HepG2 (cell line): Measurements from ENCODE around the gene VMA21. TPM values are rescaled to one million over a fixed set of nuclear protein-coding genes. Genes with fewer than 3 reads are reported as not detected.
A peak's percentile ranks its signal among the peaks of the same experiment; 100 is the strongest.

Experiments used
- ATM ChIP-seq: fragments of 450-650 bp; IDR thresholded peaks from 2 replicates; pipeline ENCODE4 v1.7.1; 2017; ENCODE audit warnings: mild to moderate bottlenecking, borderline replicate concordance
- HDAC2 ChIP-seq: sonication (generic); formaldehyde crosslinking; IDR thresholded peaks from 2 replicates; pipeline ENCODE4 v1.4.0; 2020; ENCODE audit warnings: missing genetic modification reagents
- HMG20A ChIP-seq: IDR thresholded peaks from 2 replicates; pipeline ENCODE4 v1.6.1; 2016; ENCODE audit warnings: borderline replicate concordance
- ISL2 ChIP-seq: sonication (generic); formaldehyde crosslinking; IDR thresholded peaks from 2 replicates; pipeline ENCODE4 v1.5.0; 2020; ENCODE audit warnings: missing genetic modification reagents
- KLF11 ChIP-seq: IDR thresholded peaks from 2 replicates; pipeline ENCODE4 v1.6.1; 2016; ENCODE audit warnings: missing compliant biosample characterization
- KLF12 ChIP-seq: sonication (generic); formaldehyde crosslinking; IDR thresholded peaks from 2 replicates; pipeline ENCODE4 v1.4.0; 2020; ENCODE audit warnings: missing genetic modification reagents, borderline replicate concordance
- MATR3 ChIP-seq: sonication (generic); formaldehyde crosslinking; IDR thresholded peaks from 2 replicates; pipeline ENCODE4 v1.4.0; 2020; ENCODE audit warnings: missing genetic modification reagents
- MED13 ChIP-seq: sonication (generic); formaldehyde crosslinking; IDR thresholded peaks from 2 replicates; pipeline ENCODE4 v1.5.0; 2020; ENCODE audit warnings: missing genetic modification reagents
- MIER3 ChIP-seq: IDR thresholded peaks from 2 replicates; pipeline ENCODE4 v1.6.1; 2016; ENCODE audit warnings: missing compliant biosample characterization, borderline replicate concordance
- MXI1 ChIP-seq: IDR thresholded peaks from 3 replicates; pipeline ENCODE4 v1.6.1; 2012; ENCODE audit warnings: low read depth, low read length, inconsistent platforms, borderline replicate concordance
- NCOA1 ChIP-seq: sonication (generic); formaldehyde crosslinking; IDR thresholded peaks from 2 replicates; pipeline ENCODE4 v1.9.0; 2021; ENCODE audit warnings: missing genetic modification reagents
- NR2F1 ChIP-seq, 2 experiments: fragments of 450-650 bp in 1 of 2; formaldehyde crosslinking in 1 of 2; IDR thresholded peaks; 2 replicates each; pipeline versions ENCODE4 v1.5.0 to v1.6.1; 2016 to 2020; ENCODE audit warnings: mild to moderate bottlenecking in 1 of 2, missing compliant biosample characterization in 1 of 2, missing genetic modification reagents in 1 of 2, moderate library complexity in 1 of 2
- NR3C1 ChIP-seq: sonication (generic); formaldehyde crosslinking; IDR thresholded peaks from 2 replicates; pipeline ENCODE4 v1.4.0; 2020; ENCODE audit warnings: missing genetic modification reagents
- RARG ChIP-seq: sonication (generic); formaldehyde crosslinking; IDR thresholded peaks from 2 replicates; pipeline ENCODE4 v1.4.0; 2020; ENCODE audit warnings: low read depth, mild to moderate bottlenecking, missing genetic modification reagents
- RXRA ChIP-seq: sonication (generic); formaldehyde crosslinking; IDR thresholded peaks from 2 replicates; pipeline ENCODE4 v1.5.1; 2020; ENCODE audit warnings: missing genetic modification reagents
- SIX4 ChIP-seq: sonication (generic); formaldehyde crosslinking; IDR thresholded peaks from 2 replicates; pipeline ENCODE4 v1.4.0; 2020; ENCODE audit warnings: missing genetic modification reagents
- TEAD3 ChIP-seq: optimal IDR thresholded peaks from 2 replicates; pipeline ENCODE3; 2016; ENCODE audit warnings: borderline replicate concordance
- U2AF2 ChIP-seq: fragments of 200-400 bp; formaldehyde crosslinking; IDR thresholded peaks from 2 replicates; pipeline ENCODE4 v1.6.1; 2017; ENCODE audit warnings: low read depth, mild to moderate bottlenecking, low read length
- XBP1 ChIP-seq: sonication (generic); formaldehyde crosslinking; IDR thresholded peaks from 2 replicates; pipeline ENCODE4 v1.5.0; 2020; ENCODE audit warnings: missing genetic modification reagents
- ZBTB2 ChIP-seq: sonication (generic); formaldehyde crosslinking; IDR thresholded peaks from 2 replicates; pipeline ENCODE4 v1.8.0; 2022; ENCODE audit warnings: low read depth, missing genetic modification reagents
- ZFAT ChIP-seq: sonication (generic); formaldehyde crosslinking; conservative IDR thresholded peaks from 2 replicates; pipeline ENCODE4 v1.8.1; 2023; ENCODE audit warnings: missing genetic modification reagents, inconsistent platforms
- ZNF281 ChIP-seq: sonication (generic); formaldehyde crosslinking; IDR thresholded peaks from 2 replicates; pipeline ENCODE4 v1.4.0; 2020; ENCODE audit warnings: missing genetic modification reagents, borderline replicate concordance
- ZNF326 ChIP-seq: sonication (generic); formaldehyde crosslinking; IDR thresholded peaks from 2 replicates; pipeline ENCODE4 v1.4.0; 2020; ENCODE audit warnings: missing genetic modification reagents, borderline replicate concordance
- ZNF652 ChIP-seq: IDR thresholded peaks from 2 replicates; pipeline ENCODE4 v1.6.1; 2016; ENCODE audit warnings: low read depth, borderline replicate concordance
- ZNF7 ChIP-seq: IDR thresholded peaks from 2 replicates; pipeline ENCODE4 v1.6.1; 2016; ENCODE audit warnings: missing biosample characterization, missing genetic modification reagents
- ZNF816 ChIP-seq: sonication (generic); formaldehyde crosslinking; IDR thresholded peaks from 2 replicates; pipeline ENCODE4 v1.8.0; 2022; ENCODE audit warnings: missing genetic modification reagents, mild to moderate bottlenecking, borderline replicate concordance
- polyA plus RNA-seq, 8 experiments: library from polyadenylated mRNA; depleted of rRNA in 3 of 8; stranded (reverse) in 7 of 8; unstranded in 1 of 8; fragments of >200 nt; fragmentation: Illumina TruSeq in 4 of 8; extraction: Trizol in 4 of 8; gene quantifications; 2 replicates each; pipeline versions ENCODE4 v1.2.1 to v1.2.3, GENCODE V29; 2011 to 2016; ENCODE audit warnings: low read depth in 4 of 8, missing spikeins in 1 of 8, mixed read lengths in 1 of 8; ENCODE audit not compliant: insufficient read depth in 1 of 8
- total RNA-seq, 5 experiments: library from RNA; depleted of rRNA; stranded (reverse); fragments of >200 nt; fragmentation: Illumina TruSeq; extraction: Trizol; gene quantifications; 2 replicates each; pipeline ENCODE4 v1.2.3, GENCODE V29; 2016; ENCODE audit warnings: low read depth in 1 of 5

VMA21 gene
- total and polyA plus RNA-seq, 2 of the 13 experiments (the other 11 are each of a cell fraction or from before 2014, with no cell fraction given), result 20.9 to 42.4 TPM

GRCh38 chrX:151396825-151397740 lies at the start of gene VMA21 (continued):
- TF ChIP-seq ZBTB2, result peak; percentile 69; the same call in 1 of the 2 replicates
- TF ChIP-seq MXI1, result peak; percentile 65; the same call in 2 of the 3 replicates
- TF ChIP-seq NCOA1 (CRISPR knock-in tag), result no peak
- no peak for TF ChIP-seq XBP1 (CRISPR knock-in tag)
- TF ChIP-seq TEAD3, result no peak
- no peak for TF ChIP-seq ZNF281 (CRISPR knock-in tag)
- no peak for TF ChIP-seq KLF11 (CRISPR knock-in tag)
- TF ChIP-seq MIER3 (CRISPR knock-in tag), result no peak
- peak; percentile 16; the same call in 1 of the 2 replicates for TF ChIP-seq SIX4 (CRISPR knock-in tag)
- no peak for TF ChIP-seq NR3C1 (CRISPR knock-in tag)
- no peak for TF ChIP-seq ZNF7 (CRISPR knock-in tag)
- TF ChIP-seq ZNF652 (CRISPR knock-in tag), result no peak
- no peak for TF ChIP-seq U2AF2
- TF ChIP-seq KLF12, result peak; percentile 33; the same call in 1 of the 2 replicates
- TF ChIP-seq RXRA (CRISPR knock-in tag), result no peak
- no peak for TF ChIP-seq MATR3 (CRISPR knock-in tag)
- TF ChIP-seq MED13 (CRISPR knock-in tag), result no peak
- no peak for TF ChIP-seq ATM
- no peak for TF ChIP-seq NR2F1 (CRISPR knock-in tag; IDR thresholded peaks at IDR 0.05)
- TF ChIP-seq ZNF326 (CRISPR knock-in tag), result no peak
- no peak for TF ChIP-seq ISL2 (CRISPR knock-in tag)
- TF ChIP-seq ZFAT (CRISPR knock-in tag), result 0 out of 2 replicates have a peak, but pooled peaks have one; percentile 47
- TF ChIP-seq HDAC2 (CRISPR knock-in tag), result no peak
- peak; percentile 50; the same call in 1 of the 2 replicates for TF ChIP-seq ZNF816 (CRISPR knock-in tag)
- TF ChIP-seq HMG20A (CRISPR knock-in tag), result no peak
- no peak for TF ChIP-seq RARG (CRISPR knock-in tag)
